H1 (cell line): ENCODE results near the gene PLCB2. TPM values are rescaled to one million over a fixed set of nuclear protein-coding genes. Genes with fewer than 3 reads are reported as not detected.

Source experiments
- CTCF ChIA-PET: fragments of 300-600 bp; sonication (Branson Sonifier 250); formaldehyde crosslinking; loops from one replicate; lab custom pipeline; 2021; ENCODE audit not compliant: partially characterized antibody; lab: Charles Lee
- POLR2A ChIA-PET: fragments of 300-600 bp; sonication (Branson Sonifier 250); formaldehyde crosslinking; loops from one replicate; lab custom pipeline; 2021; ENCODE audit warnings: inconsistent platforms; ENCODE audit not compliant: partially characterized antibody; lab: Charles Lee
- DNase-seq, 2 experiments: peaks; one replicate each; pipeline versions ENCODE4 v3.0.0 to v3.0.0-alpha.2; 2010 to 2022; ENCODE audit warnings: low spot score in 2 of 2, low read depth in 1 of 2, mixed read lengths in 1 of 2
- FAIRE-seq: peaks from 2 replicates; lab custom pipeline; 2011; peaks lifted over from hg19 to GRCh38; lab: Jason Lieb, UNC
- H2AFZ ChIP-seq: 2 replicates; pipeline ENCODE4 v1.8.1; 2012; ENCODE audit warnings: low read length, inconsistent platforms
- H2AK5ac ChIP-seq: 2 replicates; pipeline ENCODE4 v1.6.1; 2013; ENCODE audit warnings: low read depth, low read length
- H2BK120ac ChIP-seq: replicated peaks from 2 replicates; pipeline ENCODE3; 2013; ENCODE audit warnings: low read depth, low read length, inconsistent platforms
- H2BK12ac ChIP-seq: 2 replicates; pipeline ENCODE4 v1.6.1; 2013; ENCODE audit warnings: low read depth, low read length
- H2BK15ac ChIP-seq: 2 replicates; pipeline ENCODE4 v1.6.1; 2013; ENCODE audit warnings: low read length
- H2BK20ac ChIP-seq: 2 replicates; pipeline ENCODE4 v1.6.1; 2013; ENCODE audit warnings: low read length
- H2BK5ac ChIP-seq: 2 replicates; pipeline ENCODE4 v1.6.1; 2013; ENCODE audit warnings: low read depth, low read length
- H3K14ac ChIP-seq: 2 replicates; pipeline ENCODE4 v1.6.1; 2013; ENCODE audit warnings: inconsistent platforms; ENCODE audit not compliant: insufficient read length
- H3K18ac ChIP-seq: 2 replicates; pipeline ENCODE4 v1.6.1; 2013; ENCODE audit warnings: low read length; ENCODE audit errors: extremely low read depth
- H3K23ac ChIP-seq: 2 replicates; pipeline ENCODE4 v1.6.1; 2013; ENCODE audit warnings: inconsistent platforms; ENCODE audit not compliant: insufficient read length
- H3K23me2 ChIP-seq: 2 replicates; pipeline ENCODE4 v1.6.1; 2013; ENCODE audit warnings: low read depth, low read length
- H3K27ac ChIP-seq: 2 replicates; pipeline ENCODE4 v1.6.1; 2011; ENCODE audit warnings: low read depth, low read length, inconsistent platforms
- H3K27me3 ChIP-seq, 4 experiments: replicated peaks in 1 of 4; 1 replicate in 1 of 4; 2 replicates in 3 of 4; pipeline versions ENCODE4 v1.6.1 to v1.8.1; 2011 to 2013; ENCODE audit warnings: low read length in 3 of 4, mild to moderate bottlenecking in 3 of 4, inconsistent platforms in 2 of 4, mixed read lengths in 2 of 4, moderate library complexity in 1 of 4; ENCODE audit not compliant: control insufficient read depth in 3 of 4, insufficient read depth in 3 of 4; ENCODE audit errors: extremely low read depth in 1 of 4
- H3K36me3 ChIP-seq, 4 experiments: 2 replicates each; pipeline versions ENCODE4 v1.6.1 to v1.8.1; 2011 to 2013; ENCODE audit warnings: mild to moderate bottlenecking in 4 of 4, low read length in 3 of 4, moderate library complexity in 2 of 4, control low read depth in 1 of 4, inconsistent platforms in 1 of 4; ENCODE audit not compliant: insufficient read depth in 4 of 4, control insufficient read depth in 2 of 4
- H3K4ac ChIP-seq: replicated peaks from 2 replicates; pipeline ENCODE3; 2013; ENCODE audit warnings: low read length, low read depth, mixed read lengths, inconsistent platforms; ENCODE audit not compliant: insufficient read length
- H3K4me1 ChIP-seq, 4 experiments: replicated peaks in 1 of 4; 1 replicate in 1 of 4; 2 replicates in 3 of 4; pipeline versions ENCODE4 v1.6.1 to v1.8.1; 2011 to 2013; ENCODE audit warnings: low read length in 3 of 4, inconsistent platforms in 2 of 4, mixed read lengths in 1 of 4; ENCODE audit not compliant: insufficient read depth in 4 of 4, control insufficient read depth in 3 of 4
- H3K4me2 ChIP-seq, 2 experiments: 2 replicates each; pipeline versions ENCODE4 v1.6.1 to v1.8.1; 2011 to 2013; ENCODE audit warnings: low read depth in 2 of 2, low read length in 2 of 2, control low read depth in 1 of 2, inconsistent platforms in 1 of 2, mild to moderate bottlenecking in 1 of 2; ENCODE audit not compliant: insufficient read depth in 1 of 2
- H3K4me3 ChIP-seq, 4 experiments: fragments of 200-600, 300-600 bp in 1 of 4; sonication (generic), shearing (Covaris generic), sonication (Bioruptor Twin) in 1 of 4; 2 replicates each; pipeline versions ENCODE4 v1.5.1 to v1.8.1; 2011 to 2016; ENCODE audit warnings: low read length in 4 of 4, low read depth in 3 of 4, control low read depth in 2 of 4, inconsistent platforms in 2 of 4, mild to moderate bottlenecking in 2 of 4, mixed read lengths in 1 of 4, moderate library complexity in 1 of 4; ENCODE audit not compliant: insufficient read depth in 2 of 4; ENCODE audit errors: extremely low read depth in 1 of 4
- H3K56ac ChIP-seq: replicated peaks from 2 replicates; pipeline ENCODE3; 2013; ENCODE audit warnings: low read depth, mild to moderate bottlenecking, mixed read lengths, low read length, inconsistent platforms; ENCODE audit not compliant: insufficient read length
- H3K79me1 ChIP-seq: 2 replicates; pipeline ENCODE4 v1.6.1; 2013; ENCODE audit warnings: low read depth, low read length, control low read depth
- H3K79me2 ChIP-seq, 2 experiments: 2 replicates each; pipeline versions ENCODE4 v1.6.1 to v1.8.1; 2012 to 2013; ENCODE audit warnings: low read length in 2 of 2, mild to moderate bottlenecking in 2 of 2, inconsistent platforms in 1 of 2; ENCODE audit not compliant: insufficient read depth in 2 of 2, control insufficient read depth in 1 of 2
- H3K9ac ChIP-seq, 4 experiments: replicated peaks in 1 of 4; 1 replicate in 1 of 4; 2 replicates in 3 of 4; pipeline versions ENCODE4 v1.6.1 to v1.8.1; 2011 to 2013; ENCODE audit warnings: low read depth in 3 of 4, low read length in 3 of 4, control low read depth in 2 of 4, mild to moderate bottlenecking in 2 of 4, moderate library complexity in 2 of 4, inconsistent platforms in 1 of 4; ENCODE audit errors: extremely low read depth in 1 of 4
- H3K9me3 ChIP-seq, 2 experiments: 2 replicates each; pipeline versions ENCODE4 v1.6.1 to v1.8.1; 2012 to 2013; ENCODE audit warnings: mild to moderate bottlenecking in 2 of 2, moderate library complexity in 2 of 2, control low read depth in 1 of 2, inconsistent platforms in 1 of 2, low read depth in 1 of 2, low read length in 1 of 2, mixed read lengths in 1 of 2; ENCODE audit not compliant: insufficient read depth in 2 of 2
- H4K20me1 ChIP-seq, 2 experiments: replicated peaks in 1 of 2; 2 replicates each; pipeline versions ENCODE3 to v1.8.1; 2011 to 2013; ENCODE audit warnings: inconsistent platforms in 2 of 2, low read length in 2 of 2, mild to moderate bottlenecking in 1 of 2; ENCODE audit not compliant: insufficient read depth in 2 of 2, control insufficient read depth in 1 of 2
- H4K5ac ChIP-seq: 2 replicates; pipeline ENCODE4 v1.6.1; 2013; ENCODE audit warnings: low read length, low read depth, mixed read lengths, inconsistent platforms; ENCODE audit not compliant: insufficient read length
- H4K8ac ChIP-seq: 2 replicates; pipeline ENCODE4 v1.8.0; 2013; ENCODE audit warnings: mild to moderate bottlenecking, moderate library complexity, low read length, inconsistent platforms; ENCODE audit not compliant: insufficient read depth; ENCODE audit errors: extremely low read depth
- H4K91ac ChIP-seq: replicated peaks from 2 replicates; pipeline ENCODE3; 2013; ENCODE audit warnings: low read length, mixed read lengths, inconsistent platforms; ENCODE audit not compliant: insufficient read length
- BRCA1 ChIP-seq: IDR thresholded peaks from 2 replicates; pipeline ENCODE4 v1.6.1; 2012; ENCODE audit warnings: low read depth, low read length, improper control_type of control experiment
- CBX8 ChIP-seq: fragments of 300-800, 300-1000 bp; sonication (generic); IDR thresholded peaks from 2 replicates; pipeline ENCODE4 v1.7.1; 2016; ENCODE audit warnings: low read depth, low read length, borderline replicate concordance
- CHD2 ChIP-seq: IDR thresholded peaks from 2 replicates; pipeline ENCODE4 v1.6.1; 2012; ENCODE audit warnings: low read length, improper control_type of control experiment
- EZH2 ChIP-seq: fragments of 200-600 bp; sonication (generic); IDR thresholded peaks from 2 replicates; pipeline ENCODE4 v1.7.1; 2012; ENCODE audit warnings: low read depth, mild to moderate bottlenecking, moderate library complexity, low read length, inconsistent platforms; ENCODE audit not compliant: severe bottlenecking
- NRF1 ChIP-seq: IDR thresholded peaks from 2 replicates; pipeline ENCODE4 v1.6.1; 2011; ENCODE audit warnings: mild to moderate bottlenecking, low read depth, low read length, improper control_type of control experiment
- POU5F1 ChIP-seq: IDR thresholded peaks from 2 replicates; pipeline ENCODE4 v1.6.1; 2011; ENCODE audit warnings: low read depth, mild to moderate bottlenecking, low read length, moderate library complexity
- RFX5 ChIP-seq: IDR thresholded peaks from 2 replicates; pipeline ENCODE4 v1.6.1; 2011; ENCODE audit warnings: low read depth, low read length, improper control_type of control experiment, borderline replicate concordance
- WGBS, 2 experiments: shearing (Covaris generic) in 1 of 2; methylation state at CpG; one replicate each; pipeline versions ENCODE4 v1.1.6 to v1.1.7; 2013 to 2015; ENCODE audit warnings: low lambda C conversion rate in 2 of 2, mixed read lengths in 2 of 2, inconsistent platforms in 1 of 2, low coverage in 1 of 2, missing lambda C conversion rate in 1 of 2; ENCODE audit not compliant: insufficient replicate concordance in 2 of 2, insufficient coverage in 1 of 2, insufficient read length in 1 of 2; ENCODE audit errors: extremely low coverage in 1 of 2, missing lambda C conversion rate in 1 of 2; 5-methylcytosine and 5-hydroxymethylcytosine counted together
- polyA plus RNA-seq, 7 experiments: library from polyadenylated mRNA; depleted of rRNA in 3 of 7; stranded (reverse) in 5 of 7; unstranded in 2 of 7; fragments of >200 nt in 5 of 7; fragments of 200-250 nt in 2 of 7; gene quantifications; 1 replicate in 5 of 7; 2 replicates in 1 of 7; 4 replicates in 1 of 7; pipeline versions ENCODE4 v1.2.1 to v1.2.3, GENCODE V29; 2011 to 2013; ENCODE audit warnings: missing spikeins in 2 of 7, mixed read lengths in 2 of 7
- total RNA-seq: library from RNA; stranded (reverse); fragmentation: NEBNext Ultra II Directional; extraction: Animal tissue kit (Norgen Biotek cat#: 25700); gene quantifications from 2 replicates; pipeline ENCODE4 v1.2.1, GENCODE V29; 2021
- TF ChIP-seq, protein P1 (sequence below): IDR thresholded peaks from 2 replicates; pipeline ENCODE4 v1.6.1; 2011; ENCODE audit warnings: low read length, improper control_type of control experiment

PLCB2 gene
- total and polyA plus RNA-seq, 2 of the 8 experiments (the other 6 are each of a cell fraction or from before 2014, with no cell fraction given), result 7.2 to 8.4 TPM

DNA sequence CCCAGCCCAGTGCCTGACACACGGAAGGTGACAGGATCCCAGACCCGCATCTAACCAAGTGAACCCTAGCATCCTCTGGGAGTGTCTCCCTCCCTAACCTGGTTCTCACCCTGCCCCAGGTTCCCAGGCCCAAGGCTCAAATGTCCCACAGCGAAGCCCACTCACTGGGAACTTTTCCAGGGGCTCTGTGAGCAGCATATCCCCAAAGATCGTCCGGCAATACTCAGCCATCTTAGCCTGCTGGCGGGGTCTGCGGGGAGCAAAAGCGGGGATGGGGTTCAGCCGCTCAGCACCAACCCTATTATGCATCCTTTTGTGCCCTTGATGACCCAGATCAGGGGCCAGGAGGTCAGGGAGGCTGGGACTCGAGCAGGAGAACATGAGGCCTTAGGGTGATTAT is 10.4 kb downstream of the PLCB2 start:
- Histone ChIP-seq H3K4me3 (no peak overlapping the region), H3K23me2 (no peaks in the 10 kb centered on the region), H4K20me1 (no peaks in the 10 kb centered on the region), H3K18ac (no peak overlapping the region), H2AK5ac (no peak overlapping the region), H2AFZ (no peak overlapping the region), H4K91ac (no peak overlapping the region), H2BK120ac (no peak overlapping the region), H3K36me3 (no peaks in the 10 kb centered on the region), H3K9ac (no peak overlapping the region), H4K8ac (no peak overlapping the region), H3K27ac (no peak overlapping the region), H3K4me2 (no peak overlapping the region), H2BK20ac (no peak overlapping the region), H3K4ac (no peak overlapping the region), H3K56ac (no peak overlapping the region), H2BK12ac (no peak overlapping the region), H3K9me3 (0 out of 4 replicates have a peak, but pooled peaks cover 0 to 3% of the 10 kb centered on the region in 2 experiments), H3K4me1 (peaks cover 0 to 20% (median 10%) of the 10 kb centered on the region in 4 experiments; a peak in 6 of 7 replicates), H2BK15ac (no peak overlapping the region), H2BK5ac (0 out of 2 replicates have a peak overlapping the region, but pooled peaks have one; percentile 9), H3K23ac (no peak overlapping the region), H3K79me2 (no peaks in the 10 kb centered on the region), H3K27me3 (peaks cover under 1 to 16% (median 9%) of the 10 kb centered on the region in 4 experiments; a peak in 6 of 7 replicates), H4K5ac (no peak overlapping the region), H3K79me1 (no peaks in the 10 kb centered on the region), H3K14ac (no peak overlapping the region)
- CTCF ChIA-PET, result interaction anchor here (0.7 to 16.2 kb wide), 12 partner anchors 11 to 192 kb away, joined by 3 to 518 read pairs (median 7); partner anchors contain the start of genes ANKRD63, CCDC9B, INAFM2 and PLCB2
- no peak for DNase-seq
- FAIRE-seq, result no peak
- WGBS, 2 experiments, result 92% methylated on average over 10 of the region's 10 CpGs; no CpG with 5 or more reads in 1 of the 2 experiments
- POLR2A ChIA-PET, result interaction anchor here (1.0 to 1.4 kb wide), 2 partner anchors 10 to 57 kb away, joined by 4 to 5 read pairs; no protein-coding TSS in a partner anchor
- TF ChIP-seq NRF1 (no peak), CHD2 (no peak), BRCA1 (no peak), EZH2 (no peak), CBX8 (no peak), RFX5 (no peak), POU5F1 (no peak)
- TF ChIP-seq, protein P1, sequence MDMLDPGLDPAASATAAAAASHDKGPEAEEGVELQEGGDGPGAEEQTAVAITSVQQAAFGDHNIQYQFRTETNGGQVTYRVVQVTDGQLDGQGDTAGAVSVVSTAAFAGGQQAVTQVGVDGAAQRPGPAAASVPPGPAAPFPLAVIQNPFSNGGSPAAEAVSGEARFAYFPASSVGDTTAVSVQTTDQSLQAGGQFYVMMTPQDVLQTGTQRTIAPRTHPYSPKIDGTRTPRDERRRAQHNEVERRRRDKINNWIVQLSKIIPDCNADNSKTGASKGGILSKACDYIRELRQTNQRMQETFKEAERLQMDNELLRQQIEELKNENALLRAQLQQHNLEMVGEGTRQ, result no peak
